Upper lobe of left lung (tissue), 4 donors: ENCODE results near the gene LOXL1.

Experiments
- EP300 ChIP-seq, 4 donors: sonication (generic); formaldehyde crosslinking; IDR thresholded peaks; one replicate each; pipeline ENCODE4 v1.5.1; 2017; ENCODE audit warnings: antibody characterized with exemption in 4 of 4, control low read depth in 2 of 4
- POLR2A ChIP-seq, 4 donors: fragments of 450-650 bp; IDR thresholded peaks; one replicate each; pipeline ENCODE4 v1.5.1; 2016 to 2017; ENCODE audit warnings: antibody characterized with exemption in 4 of 4, mild to moderate bottlenecking in 2 of 4
- POLR2AphosphoS5 ChIP-seq, 2 donors: sonication (generic); formaldehyde crosslinking; IDR thresholded peaks; one replicate each; pipeline ENCODE4 v1.5.1; 2017; ENCODE audit warnings: antibody characterized with exemption in 2 of 2
- TF ChIP-seq, protein P1 (sequence below), 6 experiments: fragments of 450-650 bp in 4 of 6; fragments of 200-600 bp in 2 of 6; sonication (generic) in 2 of 6; IDR thresholded peaks; one replicate each; pipeline ENCODE4 v1.5.1; 2016 to 2019; ENCODE audit warnings: antibody characterized with exemption in 6 of 6

DNA sequence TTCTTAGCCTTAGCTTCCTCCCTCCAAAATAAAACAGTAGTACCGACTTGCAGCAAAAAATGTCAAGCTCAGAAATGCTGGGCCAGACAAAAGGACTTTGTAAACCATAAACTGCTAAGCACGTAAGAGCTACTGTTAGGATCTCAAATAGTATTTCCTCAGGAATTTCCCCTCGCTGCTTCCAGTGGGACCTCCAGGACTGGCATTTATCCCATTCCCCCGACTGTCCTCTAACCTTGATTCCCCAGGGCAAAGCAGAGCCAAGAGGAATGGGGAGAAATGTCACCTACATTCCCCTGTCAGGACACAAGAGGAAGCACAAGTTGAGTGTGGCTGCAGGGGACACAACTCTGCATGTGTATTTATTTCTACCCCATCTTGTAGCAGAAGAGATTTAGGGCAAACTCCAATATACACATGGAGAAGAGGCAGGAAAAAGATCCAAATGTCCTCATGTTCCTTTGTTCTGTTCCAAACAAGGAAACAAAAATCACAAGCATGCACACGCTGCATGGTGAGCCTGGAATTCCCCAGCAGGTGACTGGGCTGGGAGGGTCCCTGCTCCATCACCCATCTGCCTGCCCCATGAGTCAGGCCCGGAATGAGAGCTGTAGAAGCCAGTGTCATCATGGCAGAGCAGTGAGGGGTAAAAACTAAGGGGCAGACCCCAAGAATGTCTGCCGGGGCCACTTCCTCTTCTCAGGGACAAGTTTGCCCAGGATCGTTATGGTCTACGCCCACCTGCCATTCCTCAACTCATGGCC, 61.6 kb downstream of the LOXL1 start:
- TF ChIP-seq, protein P1, sequence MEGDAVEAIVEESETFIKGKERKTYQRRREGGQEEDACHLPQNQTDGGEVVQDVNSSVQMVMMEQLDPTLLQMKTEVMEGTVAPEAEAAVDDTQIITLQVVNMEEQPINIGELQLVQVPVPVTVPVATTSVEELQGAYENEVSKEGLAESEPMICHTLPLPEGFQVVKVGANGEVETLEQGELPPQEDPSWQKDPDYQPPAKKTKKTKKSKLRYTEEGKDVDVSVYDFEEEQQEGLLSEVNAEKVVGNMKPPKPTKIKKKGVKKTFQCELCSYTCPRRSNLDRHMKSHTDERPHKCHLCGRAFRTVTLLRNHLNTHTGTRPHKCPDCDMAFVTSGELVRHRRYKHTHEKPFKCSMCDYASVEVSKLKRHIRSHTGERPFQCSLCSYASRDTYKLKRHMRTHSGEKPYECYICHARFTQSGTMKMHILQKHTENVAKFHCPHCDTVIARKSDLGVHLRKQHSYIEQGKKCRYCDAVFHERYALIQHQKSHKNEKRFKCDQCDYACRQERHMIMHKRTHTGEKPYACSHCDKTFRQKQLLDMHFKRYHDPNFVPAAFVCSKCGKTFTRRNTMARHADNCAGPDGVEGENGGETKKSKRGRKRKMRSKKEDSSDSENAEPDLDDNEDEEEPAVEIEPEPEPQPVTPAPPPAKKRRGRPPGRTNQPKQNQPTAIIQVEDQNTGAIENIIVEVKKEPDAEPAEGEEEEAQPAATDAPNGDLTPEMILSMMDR (IDR thresholded peaks at IDR 0.05): no peak
- TF ChIP-seq POLR2A (IDR thresholded peaks at IDR 0.05) (no peak), EP300 (IDR thresholded peaks at IDR 0.05) (no peak), POLR2AphosphoS5 (IDR thresholded peaks at IDR 0.05) (peak in 1 of 2 donors; percentile 36)
